Measurements from ENCODE around the gene CREBBP.

DNA sequence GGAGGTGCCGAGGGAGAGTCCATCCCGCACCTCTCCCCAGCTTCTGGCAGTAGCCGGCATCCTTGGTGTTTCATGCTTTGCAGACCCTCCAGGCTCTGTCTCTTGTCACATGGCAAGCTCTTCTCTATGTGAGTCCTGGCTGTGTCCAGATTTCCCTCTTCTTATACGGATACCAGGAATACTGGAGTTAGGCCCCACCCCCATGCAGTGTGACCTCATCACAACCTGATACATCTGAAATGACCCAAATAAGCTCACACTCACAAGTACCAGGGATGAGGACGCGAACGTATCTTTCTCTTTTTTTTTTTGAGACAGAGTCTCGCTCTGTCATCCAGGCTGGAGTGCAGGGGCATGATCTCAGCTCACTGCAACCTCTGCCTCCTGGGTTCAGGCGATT is 186.5 kb downstream of the CREBBP start:
- TF ChIP-seq, protein P1, sequence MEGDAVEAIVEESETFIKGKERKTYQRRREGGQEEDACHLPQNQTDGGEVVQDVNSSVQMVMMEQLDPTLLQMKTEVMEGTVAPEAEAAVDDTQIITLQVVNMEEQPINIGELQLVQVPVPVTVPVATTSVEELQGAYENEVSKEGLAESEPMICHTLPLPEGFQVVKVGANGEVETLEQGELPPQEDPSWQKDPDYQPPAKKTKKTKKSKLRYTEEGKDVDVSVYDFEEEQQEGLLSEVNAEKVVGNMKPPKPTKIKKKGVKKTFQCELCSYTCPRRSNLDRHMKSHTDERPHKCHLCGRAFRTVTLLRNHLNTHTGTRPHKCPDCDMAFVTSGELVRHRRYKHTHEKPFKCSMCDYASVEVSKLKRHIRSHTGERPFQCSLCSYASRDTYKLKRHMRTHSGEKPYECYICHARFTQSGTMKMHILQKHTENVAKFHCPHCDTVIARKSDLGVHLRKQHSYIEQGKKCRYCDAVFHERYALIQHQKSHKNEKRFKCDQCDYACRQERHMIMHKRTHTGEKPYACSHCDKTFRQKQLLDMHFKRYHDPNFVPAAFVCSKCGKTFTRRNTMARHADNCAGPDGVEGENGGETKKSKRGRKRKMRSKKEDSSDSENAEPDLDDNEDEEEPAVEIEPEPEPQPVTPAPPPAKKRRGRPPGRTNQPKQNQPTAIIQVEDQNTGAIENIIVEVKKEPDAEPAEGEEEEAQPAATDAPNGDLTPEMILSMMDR (conservative IDR thresholded peaks at IDR 0.05; ENCODE audit: low read depth, low read length): no peak
- no peak for TF ChIP-seq EZH2 (IDR thresholded peaks at IDR 0.05; ENCODE audit: borderline replicate concordance, low read depth, low read length, poor library complexity, severe bottlenecking)

Data from A673 (cell line).